ENCODE data around the gene VAV1.

Gene VAV1

DNA sequence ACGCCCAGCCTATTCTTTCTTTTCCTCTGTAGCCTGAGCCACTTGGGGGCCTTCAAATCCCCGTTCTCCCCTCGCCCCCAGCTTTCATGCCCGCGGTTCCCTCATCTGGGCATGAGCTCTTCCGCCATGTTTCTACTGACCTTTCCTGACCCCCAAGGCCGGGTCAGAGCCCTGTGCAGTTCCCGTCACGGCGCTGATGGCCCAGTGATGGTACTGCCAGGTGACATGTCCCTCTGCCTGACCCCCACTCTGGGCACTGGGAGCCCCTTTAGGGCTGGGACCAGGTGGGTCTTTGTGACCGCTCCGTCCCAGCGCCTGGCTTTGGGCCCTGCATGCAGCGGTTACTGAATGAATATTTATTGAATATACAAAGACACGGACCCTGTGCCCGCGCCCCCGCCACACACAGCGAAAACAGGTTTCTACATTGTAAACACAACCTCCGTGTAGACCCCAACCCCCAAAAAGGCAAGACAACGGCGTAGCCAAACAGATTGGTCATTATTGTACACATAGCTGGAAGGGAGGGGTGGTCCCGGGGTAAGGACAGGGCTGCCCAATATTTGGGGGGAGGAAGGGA is 42.8 kb upstream of the VAV1 start:
- TF ChIP-seq, protein P1, sequence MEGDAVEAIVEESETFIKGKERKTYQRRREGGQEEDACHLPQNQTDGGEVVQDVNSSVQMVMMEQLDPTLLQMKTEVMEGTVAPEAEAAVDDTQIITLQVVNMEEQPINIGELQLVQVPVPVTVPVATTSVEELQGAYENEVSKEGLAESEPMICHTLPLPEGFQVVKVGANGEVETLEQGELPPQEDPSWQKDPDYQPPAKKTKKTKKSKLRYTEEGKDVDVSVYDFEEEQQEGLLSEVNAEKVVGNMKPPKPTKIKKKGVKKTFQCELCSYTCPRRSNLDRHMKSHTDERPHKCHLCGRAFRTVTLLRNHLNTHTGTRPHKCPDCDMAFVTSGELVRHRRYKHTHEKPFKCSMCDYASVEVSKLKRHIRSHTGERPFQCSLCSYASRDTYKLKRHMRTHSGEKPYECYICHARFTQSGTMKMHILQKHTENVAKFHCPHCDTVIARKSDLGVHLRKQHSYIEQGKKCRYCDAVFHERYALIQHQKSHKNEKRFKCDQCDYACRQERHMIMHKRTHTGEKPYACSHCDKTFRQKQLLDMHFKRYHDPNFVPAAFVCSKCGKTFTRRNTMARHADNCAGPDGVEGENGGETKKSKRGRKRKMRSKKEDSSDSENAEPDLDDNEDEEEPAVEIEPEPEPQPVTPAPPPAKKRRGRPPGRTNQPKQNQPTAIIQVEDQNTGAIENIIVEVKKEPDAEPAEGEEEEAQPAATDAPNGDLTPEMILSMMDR (IDR thresholded peaks at IDR 0.05; ENCODE audit: insufficient read depth, low read depth, low read length, missing control alignments): no peak
- no peak overlapping the region for H3K4me3 ChIP-seq (ENCODE audit: low read depth, low read length)
- DNase-seq (ENCODE audit: low read depth): no peak

DNA sequence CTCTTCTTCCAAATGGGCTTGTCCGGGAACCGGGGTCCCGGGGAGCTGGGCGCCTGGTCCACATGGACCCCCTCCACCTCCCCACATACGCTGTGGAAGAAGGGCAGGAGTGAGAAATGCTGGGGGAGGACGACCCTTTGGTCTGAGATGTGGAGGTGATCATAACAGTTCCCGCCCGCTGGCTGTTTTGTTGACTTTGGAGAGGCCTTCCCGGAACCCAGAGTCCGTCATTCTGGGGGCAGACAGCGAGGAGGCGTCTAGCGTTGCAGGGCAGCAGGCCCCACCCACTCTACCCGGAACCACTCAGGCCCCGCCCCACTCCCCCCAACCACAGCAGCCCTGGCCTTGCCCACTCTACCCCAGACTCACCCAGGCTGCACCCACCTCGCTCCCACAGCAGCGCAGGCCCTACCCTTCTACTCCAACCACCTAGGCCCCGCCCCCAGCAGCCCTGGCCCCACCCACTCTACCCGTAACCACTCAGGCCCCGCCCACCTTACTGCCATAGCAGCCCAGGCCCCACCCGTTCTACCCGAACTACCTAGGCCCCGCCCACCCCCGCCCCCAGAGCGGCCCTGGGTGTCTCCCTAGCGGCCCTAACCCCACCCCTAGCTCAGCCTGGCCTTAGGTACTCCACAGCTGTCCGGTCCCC is 42.2 kb upstream of the VAV1 start:
- DNase-seq (ENCODE audit: low read depth): peak; percentile 60
- H3K4me3 ChIP-seq (ENCODE audit: low read depth, low read length): no peak overlapping the region

GRCh38 chr19:6730941-6731670 is 41.4 kb upstream of the VAV1 start:
- TF ChIP-seq, protein P1 (IDR thresholded peaks at IDR 0.05; ENCODE audit: insufficient read depth, low read depth, low read length, missing control alignments): no peak
- H3K4me3 ChIP-seq (ENCODE audit: low read depth, low read length): no peak overlapping the region

More for the DNA sequence above, 42.2 kb upstream of the VAV1 start:
- TF ChIP-seq, protein P1 (IDR thresholded peaks at IDR 0.05; ENCODE audit: insufficient read depth, low read depth, low read length, missing control alignments): no peak

GRCh38 chr19:6731822-6732221 is 40.7 kb upstream of the VAV1 start:
- DNase-seq (ENCODE audit: low read depth): no peak
- TF ChIP-seq, protein P1 (IDR thresholded peaks at IDR 0.05; ENCODE audit: insufficient read depth, low read depth, low read length, missing control alignments): no peak
- H3K4me3 ChIP-seq (ENCODE audit: low read depth, low read length): no peak overlapping the region

More at GRCh38 chr19:6730941-6731670, 41.4 kb upstream of the VAV1 start:
- no peak for DNase-seq (ENCODE audit: low read depth)

DNA sequence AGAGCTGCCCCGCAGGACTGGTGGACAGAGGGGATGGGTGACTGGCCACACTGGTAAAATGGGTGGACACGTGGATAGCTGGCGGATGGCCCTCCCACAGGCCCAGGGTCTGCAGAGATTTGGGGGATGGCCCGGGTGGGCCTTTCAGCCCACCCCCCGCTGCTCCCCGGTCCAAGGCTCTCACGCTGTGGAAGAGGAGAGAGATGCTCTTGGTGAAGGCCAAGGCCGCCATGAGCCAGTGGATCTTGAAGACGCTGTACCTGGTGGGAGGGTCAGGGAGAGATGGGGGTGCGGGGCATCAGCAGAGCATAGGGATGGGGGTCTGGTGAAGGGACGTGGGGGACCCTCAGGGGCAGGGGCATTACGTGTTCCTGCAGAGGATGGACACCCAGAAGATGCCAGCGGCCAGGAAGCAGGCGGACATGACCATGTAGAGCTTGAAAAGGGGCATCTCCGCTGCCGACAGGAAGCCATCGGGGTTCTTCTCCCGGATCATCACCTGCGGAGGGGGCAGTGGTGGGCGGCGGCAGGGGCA is 39.6 kb upstream of the VAV1 start:
- DNase-seq (ENCODE audit: low read depth): no peak
- TF ChIP-seq, protein P1 (IDR thresholded peaks at IDR 0.05; ENCODE audit: insufficient read depth, low read depth, low read length, missing control alignments): no peak
- no peak overlapping the region for H3K4me3 ChIP-seq (ENCODE audit: low read depth, low read length)

DNA sequence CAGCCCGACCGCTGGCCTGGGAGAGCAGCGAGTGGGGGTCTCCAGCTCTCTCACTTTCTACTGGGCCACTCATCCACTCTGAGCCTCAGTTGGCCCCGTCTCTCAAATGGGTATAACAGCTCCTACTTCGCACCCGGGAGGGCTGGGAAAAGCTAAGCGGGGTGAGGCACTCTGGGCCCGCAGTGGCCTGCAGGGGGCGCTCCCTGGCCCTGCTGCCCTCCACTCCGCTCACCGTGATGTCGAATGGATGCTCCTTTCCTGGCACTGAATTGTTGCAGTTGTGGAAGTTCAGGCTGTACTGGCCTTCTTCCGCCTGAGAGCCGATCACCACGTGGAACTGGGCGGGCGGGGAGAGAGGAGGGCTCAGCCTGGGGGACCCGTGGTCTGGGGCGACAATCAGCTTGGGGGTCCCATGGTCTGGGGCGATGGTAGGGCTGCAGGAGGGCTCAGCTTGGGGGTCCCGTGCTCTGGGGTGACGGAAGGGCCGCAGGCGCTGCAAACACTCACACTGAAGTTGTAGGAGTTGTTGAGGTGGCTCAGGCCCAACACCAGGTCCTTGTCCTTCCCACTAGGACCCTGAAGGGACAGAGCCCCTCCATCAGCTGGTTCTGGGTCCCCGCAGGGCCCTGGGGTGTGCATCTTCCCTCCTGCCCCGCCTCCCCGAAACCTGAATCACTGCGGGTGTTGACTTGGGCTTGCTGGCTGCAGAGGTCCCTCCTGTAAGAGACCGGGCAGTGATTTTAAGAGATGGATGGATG is 39.0 kb upstream of the VAV1 start:
- TF ChIP-seq, protein P1 (IDR thresholded peaks at IDR 0.05; ENCODE audit: insufficient read depth, low read depth, low read length, missing control alignments): peak; percentile 30
- H3K4me3 ChIP-seq (ENCODE audit: low read depth, low read length): no peak overlapping the region
- no peak for DNase-seq (ENCODE audit: low read depth)
